Measurements from ENCODE around the gene CACNG7.

Gene CACNG7

GRCh38 chr19:53942001-53942786 lies 33.1 kb downstream of the CACNG7 start:
- H3K36me3 ChIP-seq (ENCODE audit: insufficient read depth, low read length), result no peaks in the 10 kb centered on the region
- H4K20me1 ChIP-seq (ENCODE audit: insufficient read depth, low read length, poor library complexity, severe bottlenecking), result no peaks in the 10 kb centered on the region
- no peak overlapping the region for H3K4me2 ChIP-seq (ENCODE audit: low read depth, low read length, poor library complexity, severe bottlenecking)
- no peaks in the 10 kb centered on the region for H3K27me3 ChIP-seq (ENCODE audit: insufficient read depth, low read length, poor library complexity, severe bottlenecking)
- no peak overlapping the region for H2AFZ ChIP-seq (ENCODE audit: low read length)
- H3F3A ChIP-seq (ENCODE audit: low read depth), result no peaks in the 10 kb centered on the region
- H3K79me2 ChIP-seq (ENCODE audit: insufficient read depth, low read length), result no peaks in the 10 kb centered on the region
- H3K9me2 ChIP-seq (replicated peaks; ENCODE audit: low read depth, low read length), result no peaks in the 10 kb centered on the region
- H3K9ac ChIP-seq (ENCODE audit: low read depth, low read length, poor library complexity, severe bottlenecking), result no peak overlapping the region
- H3K4me1 ChIP-seq (ENCODE audit: insufficient read depth, low read length, poor library complexity, severe bottlenecking), result no peaks in the 10 kb centered on the region
- TF ChIP-seq EZH2phosphoT487 (IDR thresholded peaks at IDR 0.05; ENCODE audit: borderline replicate concordance), result no peak
- no peak for TF ChIP-seq CTCF (conservative IDR thresholded peaks at IDR 0.05; ENCODE audit: low read length)
- no peak overlapping the region for H3K4me3 ChIP-seq (ENCODE audit: low read length, poor library complexity, severe bottlenecking)
- no peaks in the 10 kb centered on the region for H3K9me3 ChIP-seq (ENCODE audit: insufficient read depth, low read depth, low read length)

- Histone ChIP-seq H3K79me2 (ENCODE audit: insufficient read depth, low read length) (no peaks in the 10 kb centered on the region), H3F3A (ENCODE audit: low read depth) (no peaks in the 10 kb centered on the region), H3K36me3 (ENCODE audit: insufficient read depth, low read length) (no peaks in the 10 kb centered on the region), H4K20me1 (ENCODE audit: insufficient read depth, low read length, poor library complexity, severe bottlenecking) (no peaks in the 10 kb centered on the region), H3K27me3 (ENCODE audit: insufficient read depth, low read length, poor library complexity, severe bottlenecking) (no peaks in the 10 kb centered on the region), H3K9me2 (replicated peaks; ENCODE audit: low read depth, low read length) (no peaks in the 10 kb centered on the region), H3K9ac (ENCODE audit: low read depth, low read length, poor library complexity, severe bottlenecking) (no peak overlapping the region), H3K4me3 (ENCODE audit: low read length, poor library complexity, severe bottlenecking) (no peak overlapping the region), H3K9me3 (ENCODE audit: insufficient read depth, low read depth, low read length) (no peaks in the 10 kb centered on the region), H3K4me1 (ENCODE audit: insufficient read depth, low read length, poor library complexity, severe bottlenecking) (no peaks in the 10 kb centered on the region), H2AFZ (ENCODE audit: low read length) (no peak overlapping the region), H3K4me2 (ENCODE audit: low read depth, low read length, poor library complexity, severe bottlenecking) (no peak overlapping the region)
- TF ChIP-seq EZH2phosphoT487 (IDR thresholded peaks at IDR 0.05; ENCODE audit: borderline replicate concordance) (no peak), CTCF (conservative IDR thresholded peaks at IDR 0.05; ENCODE audit: low read length) (no peak)
Measured at GRCh38 chr19:53944416-53944815, 35.3 kb downstream of the CACNG7 start.

- Histone ChIP-seq H3K9me3 (ENCODE audit: insufficient read depth, low read depth, low read length) (no peaks in the 10 kb centered on the region), H3K79me2 (ENCODE audit: insufficient read depth, low read length) (no peaks in the 10 kb centered on the region), H4K20me1 (ENCODE audit: insufficient read depth, low read length, poor library complexity, severe bottlenecking) (no peaks in the 10 kb centered on the region), H3K9me2 (replicated peaks; ENCODE audit: low read depth, low read length) (no peaks in the 10 kb centered on the region), H3K36me3 (ENCODE audit: insufficient read depth, low read length) (no peaks in the 10 kb centered on the region), H3K4me2 (ENCODE audit: low read depth, low read length, poor library complexity, severe bottlenecking) (no peak overlapping the region), H3F3A (ENCODE audit: low read depth) (no peaks in the 10 kb centered on the region), H3K27me3 (ENCODE audit: insufficient read depth, low read length, poor library complexity, severe bottlenecking) (no peaks in the 10 kb centered on the region), H2AFZ (ENCODE audit: low read length) (no peak overlapping the region), H3K4me1 (ENCODE audit: insufficient read depth, low read length, poor library complexity, severe bottlenecking) (no peaks in the 10 kb centered on the region), H3K9ac (ENCODE audit: low read depth, low read length, poor library complexity, severe bottlenecking) (no peak overlapping the region), H3K4me3 (ENCODE audit: low read length, poor library complexity, severe bottlenecking) (no peak overlapping the region)
- no peak for TF ChIP-seq EZH2phosphoT487 (IDR thresholded peaks at IDR 0.05; ENCODE audit: borderline replicate concordance)
- TF ChIP-seq CTCF (conservative IDR thresholded peaks at IDR 0.05; ENCODE audit: low read length), result no peak
Measured at GRCh38 chr19:53944933-53945332, 35.9 kb downstream of the CACNG7 start.
